HL-60/S4 treated with phorbol 12-myristate 13-acetate at 8.2 ng/mL for 4 days and 3 days (cell line): Measurements from ENCODE around the gene BRME1.

Experiments used
- in situ Hi-C: fragments of 300-500 bp; cut with MboI; formaldehyde crosslinking; loops from 2 replicates; pipeline ENCODE4 v1.15.0; 2022; ENCODE audit warnings: low sequenced_read_pairs

The BRME1 gene

GRCh38 chr19:13905634-13906520, at the start of gene BRME1, which contains the start of gene CC2D1A:
BRME1 (minus strand) TSS chr19:13906117; CDS start chr19:13904892, 1,225 bp downstream.
CC2D1A (plus strand) TSS chr19:13906201; CDS start chr19:13906442, 241 bp downstream.
- in situ Hi-C loops = no loop called here

GRCh38 chr19:13954185-13954584, 48.3 kb upstream of the BRME1 start:
- in situ Hi-C loops = no loop called here

GRCh38 chr19:13952931-13953531, 47.1 kb upstream of the BRME1 start:
- in situ Hi-C loops = no loop called here

GRCh38 chr19:13952154-13952930, 46.4 kb upstream of the BRME1 start, which contains the start of gene DCAF15:
DCAF15 (plus strand) TSS chr19:13952509; CDS start chr19:13952513, 4 bp downstream.
- in situ Hi-C loops = no loop called here

GRCh38 chr19:13951799-13952153, 45.9 kb upstream of the BRME1 start:
- in situ Hi-C loops = no loop called here

- in situ Hi-C loops = no loop called here
Measured at GRCh38 chr19:13951043-13951442, 45.1 kb upstream of the BRME1 start.

GRCh38 chr19:13946414-13946813, 40.5 kb upstream of the BRME1 start:
- in situ Hi-C loops = no loop called here

- in situ Hi-C loops = no loop called here
Measured at GRCh38 chr19:13942023-13942684, 36.2 kb upstream of the BRME1 start.

GRCh38 chr19:13938301-13939064, 32.6 kb upstream of the BRME1 start, which contains the start of gene PODNL1:
PODNL1 (minus strand) TSS chr19:13938417; CDS start chr19:13938181, 236 bp downstream.
- in situ Hi-C loops = no loop called here

GRCh38 chr19:13937479-13938300, 31.8 kb upstream of the BRME1 start:
- in situ Hi-C loops = no loop called here

GRCh38 chr19:13935765-13936510, 30.0 kb upstream of the BRME1 start:
- in situ Hi-C loops = no loop called here

GRCh38 chr19:13934785-13935109, 28.8 kb upstream of the BRME1 start:
- in situ Hi-C loops = no loop called here

- in situ Hi-C loops = no loop called here
Measured at GRCh38 chr19:13932911-13933393, 27.0 kb upstream of the BRME1 start.

- in situ Hi-C loops = no loop called here
Measured at GRCh38 chr19:13932149-13932637, 26.3 kb upstream of the BRME1 start.

GRCh38 chr19:13931391-13932148, 25.7 kb upstream of the BRME1 start:
- in situ Hi-C loops = no loop called here

GRCh38 chr19:13930402-13930801, 24.5 kb upstream of the BRME1 start:
- in situ Hi-C loops = no loop called here

GRCh38 chr19:13929956-13930355, 24.0 kb upstream of the BRME1 start:
- in situ Hi-C loops = no loop called here
